GM21723 (cell line): ENCODE data around the gene TFF2.
A peak's percentile ranks its signal among the peaks of the same experiment; 100 is the strongest.

Experiments used
- ATAC-seq: cut with Tn5 transposase; IDR thresholded peaks from one replicate; pipeline ENCODE4 v1.9.1; 2021; ENCODE audit warnings: mild to moderate bottlenecking, moderate library complexity; ENCODE audit not compliant: unreplicated experiment

TFF2 gene

GRCh38 chr21:42350927-42351426 lies at the start of gene TFF2:
Gene TFF2 (minus strand): TSS chr21:42350994. CDS start chr21:42350957, 37 bp downstream.
- no peak for ATAC-seq

GRCh38 chr21:42400525-42400924 lies 49.7 kb upstream of the TFF2 start:
- ATAC-seq = no peak

GRCh38 chr21:42398436-42399028 lies 47.7 kb upstream of the TFF2 start:
- ATAC-seq = no peak

GRCh38 chr21:42397746-42398394 lies 47.1 kb upstream of the TFF2 start:
- ATAC-seq = no peak

- no peak for ATAC-seq
Observed at GRCh38 chr21:42396799-42397745, 46.3 kb upstream of the TFF2 start.

- no peak for ATAC-seq
Observed at GRCh38 chr21:42395905-42396651, 45.3 kb upstream of the TFF2 start, which contains the start of gene TMPRSS3. Gene TMPRSS3 (minus strand): TSS chr21:42396052. CDS start chr21:42395417, 635 bp downstream.

GRCh38 chr21:42395302-42395701 lies 44.5 kb upstream of the TFF2 start:
- ATAC-seq = no peak

GRCh38 chr21:42393443-42393950 lies 42.7 kb upstream of the TFF2 start:
- no peak for ATAC-seq

- peak; percentile 86 for ATAC-seq
Observed at GRCh38 chr21:42392731-42393442, 42.1 kb upstream of the TFF2 start.

GRCh38 chr21:42391297-42391696 lies 40.5 kb upstream of the TFF2 start:
- no peak for ATAC-seq

- no peak for ATAC-seq
Observed at GRCh38 chr21:42390696-42391095, 39.9 kb upstream of the TFF2 start.

GRCh38 chr21:42390193-42390592 lies 39.4 kb upstream of the TFF2 start:
- ATAC-seq = no peak

GRCh38 chr21:42389449-42389835 lies 38.6 kb upstream of the TFF2 start:
- no peak for ATAC-seq

- no peak for ATAC-seq
Observed at GRCh38 chr21:42388740-42389448, 38.1 kb upstream of the TFF2 start.

GRCh38 chr21:42387843-42388340 lies 37.1 kb upstream of the TFF2 start:
- ATAC-seq = no peak

- ATAC-seq = no peak
Observed at GRCh38 chr21:42387164-42387563, 36.4 kb upstream of the TFF2 start.

- no peak for ATAC-seq
Observed at GRCh38 chr21:42386034-42386591, 35.3 kb upstream of the TFF2 start.

- no peak for ATAC-seq
Observed at GRCh38 chr21:42385619-42386018, 34.8 kb upstream of the TFF2 start.

- ATAC-seq = no peak
Observed at GRCh38 chr21:42384989-42385388, 34.2 kb upstream of the TFF2 start.
